Measurements from ENCODE around the gene WFDC11.

DNA sequence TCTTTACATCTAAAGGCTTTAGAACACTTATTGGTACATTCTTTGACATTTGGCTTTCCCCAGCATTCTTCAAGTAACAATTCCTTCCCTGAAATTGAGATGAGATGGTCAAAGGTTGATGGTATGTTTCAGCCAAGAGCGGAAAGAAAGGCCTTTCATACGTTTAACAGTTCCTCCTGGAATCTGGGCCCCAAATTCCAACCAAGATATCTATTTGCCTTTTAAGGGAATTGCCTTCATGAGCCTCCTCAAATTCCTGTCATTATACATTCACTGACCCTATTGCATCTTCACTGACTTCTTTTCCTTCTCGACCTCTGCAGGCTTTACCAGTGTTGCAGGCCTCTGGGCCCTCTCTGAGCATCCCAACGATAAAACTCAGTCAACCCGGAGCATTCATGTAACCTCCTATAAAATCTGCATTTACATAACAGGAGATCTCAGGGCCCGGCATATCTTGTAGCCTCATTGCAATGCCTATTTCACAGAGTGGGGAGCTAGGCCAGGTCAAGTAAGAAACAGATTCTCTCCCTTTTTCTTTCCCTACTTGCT, 20.7 kb downstream of the WFDC11 start:
- TF ChIP-seq, protein P1, sequence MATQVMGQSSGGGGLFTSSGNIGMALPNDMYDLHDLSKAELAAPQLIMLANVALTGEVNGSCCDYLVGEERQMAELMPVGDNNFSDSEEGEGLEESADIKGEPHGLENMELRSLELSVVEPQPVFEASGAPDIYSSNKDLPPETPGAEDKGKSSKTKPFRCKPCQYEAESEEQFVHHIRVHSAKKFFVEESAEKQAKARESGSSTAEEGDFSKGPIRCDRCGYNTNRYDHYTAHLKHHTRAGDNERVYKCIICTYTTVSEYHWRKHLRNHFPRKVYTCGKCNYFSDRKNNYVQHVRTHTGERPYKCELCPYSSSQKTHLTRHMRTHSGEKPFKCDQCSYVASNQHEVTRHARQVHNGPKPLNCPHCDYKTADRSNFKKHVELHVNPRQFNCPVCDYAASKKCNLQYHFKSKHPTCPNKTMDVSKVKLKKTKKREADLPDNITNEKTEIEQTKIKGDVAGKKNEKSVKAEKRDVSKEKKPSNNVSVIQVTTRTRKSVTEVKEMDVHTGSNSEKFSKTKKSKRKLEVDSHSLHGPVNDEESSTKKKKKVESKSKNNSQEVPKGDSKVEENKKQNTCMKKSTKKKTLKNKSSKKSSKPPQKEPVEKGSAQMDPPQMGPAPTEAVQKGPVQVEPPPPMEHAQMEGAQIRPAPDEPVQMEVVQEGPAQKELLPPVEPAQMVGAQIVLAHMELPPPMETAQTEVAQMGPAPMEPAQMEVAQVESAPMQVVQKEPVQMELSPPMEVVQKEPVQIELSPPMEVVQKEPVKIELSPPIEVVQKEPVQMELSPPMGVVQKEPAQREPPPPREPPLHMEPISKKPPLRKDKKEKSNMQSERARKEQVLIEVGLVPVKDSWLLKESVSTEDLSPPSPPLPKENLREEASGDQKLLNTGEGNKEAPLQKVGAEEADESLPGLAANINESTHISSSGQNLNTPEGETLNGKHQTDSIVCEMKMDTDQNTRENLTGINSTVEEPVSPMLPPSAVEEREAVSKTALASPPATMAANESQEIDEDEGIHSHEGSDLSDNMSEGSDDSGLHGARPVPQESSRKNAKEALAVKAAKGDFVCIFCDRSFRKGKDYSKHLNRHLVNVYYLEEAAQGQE (IDR thresholded peaks at IDR 0.05; ENCODE audit: borderline replicate concordance), result no peak
- TF ChIP-seq POLR2AphosphoS5 (IDR thresholded peaks at IDR 0.05) (no peak), EZH2 (IDR thresholded peaks at IDR 0.05; ENCODE audit: borderline replicate concordance, insufficient read depth, low read length, poor library complexity, severe bottlenecking) (no peak)
- TF ChIP-seq, protein P2, sequence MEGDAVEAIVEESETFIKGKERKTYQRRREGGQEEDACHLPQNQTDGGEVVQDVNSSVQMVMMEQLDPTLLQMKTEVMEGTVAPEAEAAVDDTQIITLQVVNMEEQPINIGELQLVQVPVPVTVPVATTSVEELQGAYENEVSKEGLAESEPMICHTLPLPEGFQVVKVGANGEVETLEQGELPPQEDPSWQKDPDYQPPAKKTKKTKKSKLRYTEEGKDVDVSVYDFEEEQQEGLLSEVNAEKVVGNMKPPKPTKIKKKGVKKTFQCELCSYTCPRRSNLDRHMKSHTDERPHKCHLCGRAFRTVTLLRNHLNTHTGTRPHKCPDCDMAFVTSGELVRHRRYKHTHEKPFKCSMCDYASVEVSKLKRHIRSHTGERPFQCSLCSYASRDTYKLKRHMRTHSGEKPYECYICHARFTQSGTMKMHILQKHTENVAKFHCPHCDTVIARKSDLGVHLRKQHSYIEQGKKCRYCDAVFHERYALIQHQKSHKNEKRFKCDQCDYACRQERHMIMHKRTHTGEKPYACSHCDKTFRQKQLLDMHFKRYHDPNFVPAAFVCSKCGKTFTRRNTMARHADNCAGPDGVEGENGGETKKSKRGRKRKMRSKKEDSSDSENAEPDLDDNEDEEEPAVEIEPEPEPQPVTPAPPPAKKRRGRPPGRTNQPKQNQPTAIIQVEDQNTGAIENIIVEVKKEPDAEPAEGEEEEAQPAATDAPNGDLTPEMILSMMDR (IDR thresholded peaks at IDR 0.05; ENCODE audit: poor library complexity, severe bottlenecking), result no peak
